HG02763 (cell line): ENCODE data around the gene LRRTM3.

Experiments used
- ATAC-seq: cut with Tn5 transposase; IDR thresholded peaks from one replicate; pipeline ENCODE4 v1.9.1; 2021; ENCODE audit warnings: mild to moderate bottlenecking, moderate library complexity; ENCODE audit not compliant: unreplicated experiment

LRRTM3 gene

DNA sequence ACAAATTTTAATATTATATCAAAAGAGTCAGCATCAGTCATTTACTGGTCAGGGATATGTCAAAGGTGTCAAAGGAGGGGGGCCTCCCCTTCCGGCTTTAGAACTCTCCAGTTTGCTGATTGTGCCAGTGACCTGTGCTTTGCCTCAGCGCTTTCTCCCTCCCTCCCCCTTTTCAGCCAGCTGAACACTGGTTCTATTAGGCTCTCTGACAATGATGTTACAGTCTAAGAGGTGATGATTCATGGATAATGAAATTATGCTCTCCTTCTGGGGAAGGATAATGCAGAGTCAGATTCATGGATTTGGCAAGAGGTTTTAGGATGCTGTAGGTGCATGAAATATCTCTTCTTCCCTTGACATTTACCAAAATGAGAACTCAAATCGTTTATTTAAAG is 6.1 kb downstream of the LRRTM3 start:
- ATAC-seq: no peak

DNA sequence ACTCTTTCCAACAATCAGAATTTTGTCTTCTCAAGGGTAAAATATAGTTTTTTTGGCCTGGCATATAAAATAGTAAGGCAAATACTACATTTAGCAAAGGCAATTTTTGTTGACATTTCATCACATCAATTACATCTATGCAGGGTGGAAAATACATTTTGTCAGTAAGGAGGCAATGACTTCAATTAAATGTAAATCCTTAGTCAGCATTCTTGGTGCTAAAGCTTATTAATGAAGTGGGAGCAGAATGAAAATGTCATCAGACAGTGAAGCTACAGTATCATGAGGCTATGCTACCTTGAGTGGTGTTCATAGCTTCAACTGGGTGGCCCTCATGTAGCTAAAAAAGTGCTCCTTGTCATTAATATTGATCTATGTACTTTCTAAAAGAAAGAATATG is 8.9 kb downstream of the LRRTM3 start:
- no peak for ATAC-seq

DNA sequence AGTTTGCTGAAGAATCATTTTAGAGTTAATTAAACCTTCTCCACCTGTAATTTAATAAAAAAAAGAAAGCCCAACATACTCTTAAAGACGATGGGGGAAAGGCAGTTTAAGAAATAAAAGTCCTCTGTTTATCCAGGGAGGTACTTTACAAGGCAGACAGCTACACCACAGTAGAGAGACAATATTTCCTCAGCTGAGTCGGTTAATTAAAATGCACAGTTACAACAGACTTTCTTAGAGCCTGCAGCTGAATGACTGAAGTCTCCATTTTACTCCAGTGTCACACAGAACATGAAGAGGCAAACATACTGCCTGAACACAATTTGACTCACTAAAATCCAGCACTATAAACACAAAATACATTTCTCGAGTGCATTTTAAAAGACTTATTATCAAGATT is 15.1 kb downstream of the LRRTM3 start:
- ATAC-seq: no peak

DNA sequence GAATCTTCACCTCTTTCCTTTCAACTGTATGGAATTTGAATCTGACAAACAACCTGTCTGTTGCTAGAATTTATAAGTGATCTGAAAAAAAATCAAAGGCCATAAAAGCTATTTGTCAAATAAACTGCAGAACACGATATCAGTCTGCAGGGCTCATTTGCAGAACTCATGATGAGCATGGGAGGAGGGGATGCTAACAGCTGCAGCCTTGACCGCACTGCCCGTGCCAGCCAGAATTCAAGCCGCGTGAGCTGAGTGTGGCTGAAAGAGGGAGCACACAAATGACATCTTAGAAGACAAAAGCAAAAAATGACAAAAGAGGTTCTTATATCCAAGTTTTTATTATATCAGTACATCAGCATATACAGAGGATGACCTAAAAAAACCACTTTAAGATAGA is 15.7 kb downstream of the LRRTM3 start:
- ATAC-seq: no peak

DNA sequence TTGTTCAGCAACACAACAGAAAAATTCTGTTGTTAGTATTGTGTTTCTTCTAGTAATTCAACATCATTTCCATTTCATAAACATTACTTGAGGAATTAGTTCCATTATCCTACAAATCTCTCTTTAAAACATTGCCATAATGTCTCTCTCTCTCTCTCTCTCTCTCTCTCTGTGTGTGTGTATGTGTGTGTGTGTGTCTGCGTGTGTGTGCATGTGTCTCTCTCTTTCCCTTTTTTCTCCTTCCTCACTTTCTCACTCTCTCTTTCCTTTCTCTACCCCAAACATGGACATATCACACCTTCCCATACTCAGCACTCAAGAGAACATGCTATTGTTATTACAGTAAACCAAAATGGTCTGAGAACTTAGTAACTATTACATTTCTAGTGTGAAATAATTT is 16.6 kb downstream of the LRRTM3 start:
- no peak for ATAC-seq

DNA sequence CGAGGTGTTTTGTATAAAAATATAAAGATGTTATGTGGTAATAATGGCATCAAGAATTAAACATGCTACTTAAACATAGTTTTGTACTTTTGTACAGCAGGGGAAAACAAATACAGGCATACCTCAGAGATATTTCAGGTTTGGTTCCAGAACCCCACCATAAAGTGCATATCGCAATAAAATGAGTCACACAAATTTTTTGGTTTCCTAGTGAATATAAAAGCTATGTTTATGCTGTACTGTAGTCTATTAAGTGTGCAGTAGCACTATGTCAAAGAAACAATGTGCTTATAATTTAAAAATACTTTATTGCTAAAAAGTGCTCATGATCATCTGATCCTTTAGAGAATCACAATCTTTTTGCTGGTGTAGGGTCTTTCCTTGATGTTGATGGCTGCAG is 17.8 kb downstream of the LRRTM3 start:
- ATAC-seq: no peak

DNA sequence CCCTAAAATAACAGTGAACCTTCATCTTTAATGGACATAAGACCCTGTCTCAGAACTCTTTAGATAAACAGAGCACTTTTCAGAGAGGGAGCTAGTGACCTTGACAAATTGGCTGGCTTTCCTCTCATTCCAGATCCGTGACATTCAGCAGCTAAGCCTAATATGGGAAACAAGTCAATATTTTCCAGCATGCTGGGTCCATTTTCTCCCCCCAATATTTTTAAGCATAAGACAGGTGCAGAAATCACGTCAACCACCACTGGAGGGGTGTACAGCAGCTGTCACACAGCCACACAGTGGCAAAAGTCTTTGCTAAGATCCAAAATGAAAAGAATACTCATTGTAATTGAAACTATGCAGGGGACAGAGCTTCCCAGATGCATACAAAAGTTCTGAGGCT is 26.1 kb downstream of the LRRTM3 start:
- no peak for ATAC-seq

DNA sequence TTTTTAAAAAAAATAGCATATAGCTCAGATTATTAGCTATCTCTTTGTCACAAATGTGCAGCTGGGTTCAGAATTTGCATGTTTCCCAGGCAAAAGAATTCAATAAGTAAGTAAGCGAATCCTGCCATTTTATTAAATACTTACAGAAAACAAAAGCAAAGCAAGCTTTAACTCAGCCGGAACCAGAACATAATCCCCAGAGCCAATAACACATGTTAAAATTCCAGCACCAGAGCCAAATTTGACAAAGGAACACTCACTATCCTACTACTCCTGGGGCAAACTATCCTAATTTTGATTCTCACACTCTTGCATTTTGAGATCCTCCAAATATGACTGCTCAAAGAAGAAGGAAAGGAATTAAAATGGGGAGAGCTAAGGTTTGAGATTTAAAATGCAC is 32.6 kb downstream of the LRRTM3 start:
- no peak for ATAC-seq

DNA sequence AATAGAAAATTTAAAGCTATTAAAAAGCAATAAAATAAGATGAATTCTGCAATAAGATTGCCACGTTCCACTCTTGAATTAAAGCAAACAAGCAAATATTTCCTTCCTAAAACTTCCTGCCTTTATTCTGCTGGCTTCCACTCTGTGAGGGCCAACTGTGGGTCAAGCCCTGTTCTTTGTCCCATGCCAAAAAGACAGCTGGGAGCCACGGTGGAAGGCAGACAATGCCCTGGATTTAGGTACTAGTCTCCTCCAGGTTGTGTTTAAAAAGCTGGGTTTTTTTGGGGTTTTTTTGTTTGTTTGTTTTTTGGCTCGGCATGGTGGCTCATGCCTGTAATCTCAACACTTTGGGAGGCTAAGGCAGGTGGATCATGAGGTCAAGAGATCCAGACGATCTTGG is 39.1 kb downstream of the LRRTM3 start:
- no peak for ATAC-seq

DNA sequence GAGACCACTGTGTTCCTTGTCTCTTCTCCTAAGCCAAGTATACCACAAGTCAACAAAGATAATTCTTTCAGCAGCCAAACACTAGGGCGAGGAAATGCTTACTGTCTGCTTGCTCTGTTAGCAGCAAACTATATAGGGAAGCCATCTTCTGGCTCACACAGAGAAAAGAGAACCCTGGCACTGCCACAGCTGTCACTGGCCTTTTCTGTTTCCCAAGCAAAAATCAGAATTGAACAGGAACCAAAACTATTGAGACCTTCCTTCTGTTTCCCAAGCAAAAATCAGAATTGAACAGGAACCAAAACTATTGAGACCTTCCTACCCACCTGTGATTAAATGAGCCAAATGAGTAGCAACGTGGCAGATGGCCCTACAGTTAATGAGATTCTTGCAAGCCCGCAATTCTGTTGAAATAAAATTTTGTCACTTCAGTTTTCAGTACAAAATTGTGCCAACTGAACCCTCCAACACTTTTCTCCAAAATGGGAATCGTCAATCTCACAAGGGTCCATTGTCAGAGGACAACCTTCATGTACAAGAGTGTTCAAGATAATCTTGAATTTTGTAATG is 54.5 kb downstream of the LRRTM3 start:
- ATAC-seq: no peak

DNA sequence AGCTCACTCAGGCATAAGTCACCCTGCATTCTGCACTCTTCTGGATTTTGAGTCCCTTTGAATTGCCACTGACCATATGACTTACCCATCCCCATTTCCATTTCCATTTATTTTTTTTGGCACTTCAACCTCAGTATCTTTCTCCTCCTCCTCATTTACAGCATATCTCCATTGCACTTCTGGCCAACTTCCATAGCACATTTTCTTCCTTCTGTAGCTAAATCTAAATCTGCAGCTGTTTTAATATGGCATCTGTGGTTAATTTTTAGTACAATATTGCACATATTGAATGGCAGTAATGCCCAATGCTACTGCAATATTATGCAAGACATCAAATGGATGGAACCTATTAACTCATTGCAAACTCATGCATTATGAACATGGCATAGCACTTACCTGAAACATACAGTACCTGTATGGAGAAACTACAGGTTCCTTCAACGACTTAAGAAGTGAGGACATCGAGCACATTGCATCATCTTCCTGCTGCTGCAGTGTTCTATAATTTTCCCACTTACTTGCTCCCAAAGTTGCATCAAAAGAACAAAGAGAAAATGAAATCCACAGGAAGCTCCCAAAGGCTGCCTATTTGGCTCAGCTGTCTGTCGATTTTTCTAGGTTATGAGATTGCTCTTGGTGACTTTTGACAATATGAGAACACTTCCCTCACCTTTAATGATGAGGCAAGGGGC is 55.7 kb downstream of the LRRTM3 start:
- ATAC-seq: no peak

DNA sequence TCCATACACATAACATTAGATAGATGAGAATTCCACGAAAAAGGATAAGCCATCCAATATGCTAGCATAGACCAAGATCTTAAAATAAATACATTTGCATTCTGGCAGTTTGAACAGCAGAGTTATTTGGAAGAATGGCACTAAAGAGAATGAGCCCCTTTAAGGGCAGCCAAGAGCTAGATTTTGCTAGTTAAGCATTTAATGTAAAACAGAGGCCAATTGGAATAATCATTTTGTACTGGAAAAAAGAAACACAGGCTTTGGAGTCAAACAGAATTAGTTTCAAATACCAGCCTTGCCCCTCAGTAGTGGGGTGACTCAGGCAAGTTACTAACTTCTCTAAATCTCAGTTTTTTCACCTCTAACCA is 56.2 kb downstream of the LRRTM3 start:
- ATAC-seq: no peak

DNA sequence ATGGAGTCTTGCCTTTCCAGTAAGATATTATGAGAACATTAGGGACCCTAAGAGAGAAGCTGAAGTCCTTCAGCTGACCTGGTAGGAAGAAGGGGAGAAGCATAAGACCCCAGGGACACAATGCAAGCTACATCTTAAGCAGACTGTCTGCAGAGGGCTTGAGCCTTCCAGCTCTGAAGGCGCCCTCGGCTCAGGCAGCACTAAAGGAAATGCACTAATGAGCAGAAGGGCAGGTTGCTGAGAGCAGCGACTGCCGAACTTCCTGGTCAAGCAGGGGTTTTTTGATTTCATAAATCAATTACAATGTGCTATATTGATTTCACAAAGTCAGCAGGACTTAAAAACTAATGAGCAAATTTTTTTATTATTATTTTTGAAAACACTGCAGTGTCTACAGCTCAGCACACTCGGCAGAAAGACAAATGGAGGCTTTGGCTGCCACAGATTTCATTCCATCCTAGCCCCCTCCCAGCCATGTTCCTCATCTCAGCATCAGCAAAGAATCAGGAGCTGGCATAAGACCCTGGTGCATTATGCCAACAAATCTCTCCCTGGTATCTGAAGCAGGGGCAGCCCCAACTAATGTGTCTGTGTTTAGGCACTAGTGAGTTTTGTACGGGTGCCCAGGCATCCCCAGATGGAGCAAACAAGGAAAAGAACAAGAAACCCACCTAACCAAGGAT is 57.1 kb downstream of the LRRTM3 start:
- ATAC-seq: no peak

DNA sequence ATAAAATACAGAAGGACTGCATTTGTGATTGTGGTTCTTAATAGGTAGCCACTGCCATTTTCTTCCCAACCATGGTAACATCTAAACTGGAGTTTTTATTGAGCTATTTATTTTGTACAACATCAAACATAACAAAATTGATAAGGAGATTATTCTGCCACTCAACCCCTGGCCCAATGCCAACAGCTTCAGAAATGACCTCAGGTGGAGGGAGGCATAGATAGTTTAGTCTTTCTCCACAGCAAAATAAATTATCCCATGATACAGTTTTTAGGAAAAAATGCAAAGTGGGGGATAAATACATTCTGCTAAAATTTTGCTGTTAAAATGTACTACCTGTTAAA is 57.6 kb downstream of the LRRTM3 start:
- no peak for ATAC-seq

DNA sequence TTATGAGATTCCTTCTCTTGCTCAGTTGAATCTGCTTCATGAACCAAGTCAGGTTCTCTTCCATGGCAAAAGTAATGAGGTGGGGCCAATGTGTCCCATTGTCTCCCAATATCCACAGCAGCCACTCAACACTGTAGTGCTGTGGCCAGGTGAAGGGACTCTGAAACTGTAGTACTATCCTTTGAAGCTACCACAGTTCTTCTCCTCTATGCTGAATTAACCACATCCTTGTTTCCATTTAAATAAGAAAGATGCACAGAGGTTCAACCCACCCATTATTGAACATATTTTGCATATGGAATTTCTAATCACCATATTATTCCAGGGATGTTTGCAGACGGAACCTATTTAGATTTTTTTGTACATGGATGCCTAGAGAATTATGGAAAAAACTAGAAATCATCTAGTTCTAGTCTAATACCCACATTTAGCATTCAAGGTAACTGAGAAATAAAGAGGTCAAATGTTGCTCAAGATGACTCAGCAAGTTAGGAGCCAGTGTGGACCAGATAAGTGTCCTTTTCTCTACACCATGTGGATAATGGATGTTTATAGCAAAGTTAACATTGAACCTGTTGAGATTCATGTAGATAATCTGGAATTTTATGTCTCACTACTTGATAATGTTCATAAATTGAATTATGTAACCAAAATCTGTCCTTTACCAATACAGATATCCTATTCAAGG is 64.5 kb downstream of the LRRTM3 start:
- no peak for ATAC-seq

DNA sequence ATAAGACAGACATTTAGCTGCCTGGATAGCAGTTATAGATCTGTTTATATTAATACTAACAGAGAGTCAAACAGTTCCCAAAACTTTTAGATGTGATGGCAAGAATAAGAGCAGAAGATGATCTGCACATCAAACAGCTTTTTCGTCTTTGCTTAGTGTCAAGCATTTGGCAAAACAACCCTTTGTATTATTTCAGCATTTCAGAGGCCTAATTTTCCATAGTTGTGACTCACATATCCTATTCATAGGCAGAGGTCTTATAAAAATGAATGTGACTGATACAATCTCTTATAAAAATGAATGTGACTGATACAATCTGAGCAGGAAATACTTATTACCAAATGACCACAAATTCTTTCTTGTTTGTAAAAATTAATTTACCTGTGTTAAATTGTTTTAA is 71.2 kb downstream of the LRRTM3 start:
- ATAC-seq: no peak

DNA sequence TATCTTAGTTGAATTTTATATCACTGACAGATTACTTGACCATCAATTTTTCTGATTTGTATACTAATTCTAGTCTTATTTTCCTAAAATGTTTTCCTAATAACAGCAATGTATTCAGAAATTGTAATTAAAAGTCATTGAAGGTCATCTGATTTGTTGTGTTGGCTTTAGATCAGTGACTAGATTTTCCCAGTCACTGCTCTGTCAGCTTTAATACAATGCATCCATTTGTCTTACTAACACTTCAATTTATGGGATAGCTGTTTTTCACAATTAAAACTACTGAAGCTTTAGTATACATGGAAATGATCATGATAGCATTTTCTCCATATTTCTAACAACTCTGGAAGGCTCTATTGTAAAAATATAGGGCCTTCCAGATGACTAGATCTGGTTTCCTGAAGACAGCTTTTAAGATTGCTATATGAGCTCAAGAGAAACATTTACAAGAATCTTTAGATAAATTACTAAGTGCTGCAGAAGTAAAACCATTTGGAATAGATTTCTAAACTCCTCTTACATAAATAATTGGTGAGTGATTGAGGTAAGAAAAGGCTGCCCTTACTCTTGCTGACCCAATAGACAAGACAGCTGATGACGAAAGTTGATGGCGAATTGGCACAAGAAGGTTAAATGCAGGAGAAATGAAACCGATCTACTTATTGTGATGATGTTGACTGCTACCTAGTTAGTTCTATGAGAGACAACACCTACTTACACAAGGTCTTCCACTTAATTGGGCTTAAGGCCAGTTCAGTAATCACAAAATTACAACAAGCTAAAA is 74.1 kb downstream of the LRRTM3 start:
- ATAC-seq: no peak

DNA sequence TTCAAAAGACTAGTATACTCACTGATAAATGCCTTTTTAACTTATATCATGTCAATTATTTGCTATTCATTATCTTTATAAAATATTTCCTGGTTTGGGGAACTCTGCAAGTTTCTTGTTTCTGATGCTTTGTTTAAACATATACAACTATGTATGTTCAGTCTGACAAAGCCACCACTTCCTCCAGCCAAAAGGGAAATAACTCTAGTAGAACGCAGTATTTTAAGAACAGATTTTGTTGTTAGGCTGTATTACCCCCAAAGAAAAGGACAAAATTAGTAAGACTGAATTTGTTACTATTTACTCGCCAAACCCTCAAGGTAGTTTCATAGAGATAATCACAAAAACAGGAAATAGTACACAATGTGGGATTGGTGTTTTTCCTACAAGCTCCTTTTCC is 78.9 kb downstream of the LRRTM3 start:
- ATAC-seq: no peak

DNA sequence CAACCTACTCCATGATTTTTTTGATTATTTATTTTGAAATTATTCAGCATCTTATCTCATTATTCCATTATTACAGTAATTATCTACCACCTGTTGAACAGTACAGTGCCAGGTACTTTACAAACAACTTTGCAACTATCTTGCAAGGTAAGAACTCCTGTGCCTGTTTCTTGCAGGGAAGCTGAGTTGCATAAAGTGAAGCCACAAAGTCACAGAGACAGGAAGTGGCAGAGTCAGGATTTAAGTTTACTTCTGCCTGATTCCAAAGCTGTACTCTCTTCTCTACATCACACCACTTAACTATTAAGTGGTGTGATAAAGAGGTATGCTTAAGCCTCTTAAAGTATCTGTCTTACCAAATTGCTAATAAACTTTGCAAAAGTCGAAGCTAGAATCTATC is 80.1 kb downstream of the LRRTM3 start:
- ATAC-seq: no peak

DNA sequence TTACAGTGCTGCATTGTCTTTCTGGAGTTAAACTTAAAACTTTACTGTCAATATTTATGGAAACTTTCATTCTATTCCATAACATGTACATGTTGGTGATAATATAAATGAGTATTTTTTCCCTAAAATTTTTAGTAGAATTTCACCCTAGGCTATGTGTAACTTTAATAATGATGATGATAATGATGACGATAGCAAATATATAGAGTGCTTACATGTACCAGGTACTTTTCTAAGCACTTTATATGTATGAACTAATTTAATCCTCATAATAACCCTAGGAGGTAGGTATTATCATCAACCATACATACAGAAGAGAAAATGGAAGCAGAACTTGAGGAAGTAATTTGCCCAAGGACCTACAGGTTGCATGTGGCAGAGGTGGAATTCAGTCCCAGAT is 85.6 kb downstream of the LRRTM3 start:
- no peak for ATAC-seq

DNA sequence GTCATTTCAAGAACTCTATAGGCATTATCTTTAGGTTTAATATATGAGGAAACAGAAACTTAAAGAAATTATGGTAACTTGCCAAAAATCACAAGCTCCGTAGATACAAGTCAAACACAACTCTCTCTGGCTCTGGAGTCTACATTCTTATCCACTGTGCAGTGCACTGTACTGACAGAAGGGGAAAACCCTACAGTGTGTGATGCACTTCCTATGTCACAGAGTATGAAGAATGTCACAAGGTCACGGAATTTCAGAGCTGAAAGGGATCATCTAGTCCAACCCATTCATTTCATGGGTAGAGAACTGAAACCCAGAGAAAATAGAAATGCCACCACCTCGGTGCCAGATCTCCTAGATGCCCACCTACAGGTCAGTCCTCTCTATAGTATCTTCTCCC is 86.1 kb downstream of the LRRTM3 start:
- no peak for ATAC-seq
